PC-3 (cell line): ENCODE measurements around the gene IQCK. TPM values are rescaled to one million over a fixed set of nuclear protein-coding genes. Genes with fewer than 3 reads are reported as not detected.

ENCODE experiments used
- ATAC-seq: fragments of 200-7000 bp; cut with Tn5 transposase; 2 replicates; pipeline ENCODE4 v1.9.1; 2020; ENCODE audit warnings: mild to moderate bottlenecking, moderate library complexity
- BruUV-seq: library from RNA; stranded (reverse); fragments of 400-500 nt; replicated peaks from 2 replicates; lab custom pipeline; 2021; lab: Mats Ljungman, UMichigan
- CTCF ChIA-PET: fragments of 300-600 bp; sonication (Branson Sonifier 250); formaldehyde crosslinking; loops from one replicate; lab custom pipeline; 2022; ENCODE audit warnings: antibody characterized with exemption; lab: Charles Lee
- POLR2A ChIA-PET: fragments of 300-600 bp; sonication (Branson Sonifier 250); formaldehyde crosslinking; loops from one replicate; lab custom pipeline; 2022; ENCODE audit warnings: antibody characterized with exemption; ENCODE audit not compliant: unreplicated experiment; lab: Charles Lee
- DNase-seq: peaks from one replicate; pipeline ENCODE4 v3.0.0-alpha.2; 2015
- H2AFZ ChIP-seq: fragments of 300-600 bp; sonication (generic); 2 replicates; pipeline ENCODE4 v1.6.0; 2016; ENCODE audit warnings: antibody characterized with exemption, low read length
- H3F3A ChIP-seq: fragments of 300-600 bp; sonication (generic); one replicate; pipeline ENCODE4 v1.6.0; 2017; ENCODE audit warnings: antibody characterized with exemption, low read length, control low read depth, mild to moderate bottlenecking; ENCODE audit not compliant: unreplicated experiment
- H3K27ac ChIP-seq: fragments of 300-600 bp; sonication (generic); 2 replicates; pipeline ENCODE4 v1.5.1; 2016; ENCODE audit warnings: mild to moderate bottlenecking, low read length
- H3K27me3 ChIP-seq: fragments of 300-600 bp; sonication (generic); 2 replicates; pipeline ENCODE4 v1.6.1; 2016; ENCODE audit warnings: low read length, mixed read lengths
- H3K36me3 ChIP-seq: fragments of 300-600 bp; sonication (generic); 2 replicates; pipeline ENCODE4 v1.6.1; 2016; ENCODE audit warnings: low read depth, mixed run types, low read length, mixed read lengths
- H3K4me1 ChIP-seq: fragments of 300-600 bp; sonication (generic); 2 replicates; pipeline ENCODE4 v1.5.1; 2016; ENCODE audit warnings: low read length; ENCODE audit not compliant: insufficient read depth
- H3K4me2 ChIP-seq: fragments of 300-600 bp; sonication (generic); 2 replicates; pipeline ENCODE4 v1.6.0; 2016; ENCODE audit warnings: low read length
- H3K4me3 ChIP-seq: fragments of 300-600 bp; sonication (generic); 2 replicates; pipeline ENCODE4 v1.5.1; 2016; ENCODE audit warnings: mild to moderate bottlenecking, low read length, mixed read lengths
- H3K79me2 ChIP-seq: fragments of 300-600 bp; sonication (generic); 2 replicates; pipeline ENCODE4 v1.6.1; 2017; ENCODE audit warnings: low read length, mixed read lengths
- H3K9ac ChIP-seq: fragments of 300-600 bp; sonication (generic); 2 replicates; pipeline ENCODE4 v1.6.0; 2016; ENCODE audit warnings: mild to moderate bottlenecking, low read length
- H3K9me2 ChIP-seq: fragments of 300-600 bp; sonication (generic); replicated peaks from 2 replicates; pipeline ENCODE4 v1.6.1; 2016; ENCODE audit warnings: mixed run types, low read length, mixed read lengths
- H3K9me3 ChIP-seq: fragments of 300-600 bp; sonication (generic); 2 replicates; pipeline ENCODE4 v1.6.1; 2016; ENCODE audit warnings: low read length, mixed read lengths
- H4K20me1 ChIP-seq: fragments of 300-600 bp; sonication (generic); 2 replicates; pipeline ENCODE4 v1.6.1; 2016; ENCODE audit warnings: low read length, mixed read lengths
- EZH2 ChIP-seq: fragments of 300-600 bp; sonication (generic); IDR thresholded peaks from one replicate; pipeline ENCODE4 v1.6.1; 2017; ENCODE audit warnings: antibody characterized with exemption, mild to moderate bottlenecking, low read length; ENCODE audit not compliant: unreplicated experiment
- EZH2phosphoT487 ChIP-seq: fragments of 300-600 bp; sonication (generic); IDR thresholded peaks from 2 replicates; pipeline ENCODE4 v1.6.1; 2018; ENCODE audit warnings: mild to moderate bottlenecking, antibody characterized with exemption, low read length, borderline replicate concordance
- intact Hi-C: fragments of 100-400 bp; cut with micrococcal nuclease; formaldehyde crosslinking; loops from 2 replicates; pipeline ENCODE4 v1.9.0; 2023
- total RNA-seq: library from RNA; depleted of rRNA; stranded (reverse); fragments of >200 nt; gene quantifications from 2 replicates; pipeline ENCODE4 v1.2.3, GENCODE V29; 2014
- TF ChIP-seq, protein P1 (sequence below): fragments of 300-600 bp; sonication (generic); conservative IDR thresholded peaks from 2 replicates; pipeline ENCODE4 v1.5.1; 2017; ENCODE audit warnings: antibody characterized with exemption, low read depth, mild to moderate bottlenecking, low read length

The IQCK gene
- total RNA-seq, 1 experiment from 2014 or later, result 8.9 TPM

DNA sequence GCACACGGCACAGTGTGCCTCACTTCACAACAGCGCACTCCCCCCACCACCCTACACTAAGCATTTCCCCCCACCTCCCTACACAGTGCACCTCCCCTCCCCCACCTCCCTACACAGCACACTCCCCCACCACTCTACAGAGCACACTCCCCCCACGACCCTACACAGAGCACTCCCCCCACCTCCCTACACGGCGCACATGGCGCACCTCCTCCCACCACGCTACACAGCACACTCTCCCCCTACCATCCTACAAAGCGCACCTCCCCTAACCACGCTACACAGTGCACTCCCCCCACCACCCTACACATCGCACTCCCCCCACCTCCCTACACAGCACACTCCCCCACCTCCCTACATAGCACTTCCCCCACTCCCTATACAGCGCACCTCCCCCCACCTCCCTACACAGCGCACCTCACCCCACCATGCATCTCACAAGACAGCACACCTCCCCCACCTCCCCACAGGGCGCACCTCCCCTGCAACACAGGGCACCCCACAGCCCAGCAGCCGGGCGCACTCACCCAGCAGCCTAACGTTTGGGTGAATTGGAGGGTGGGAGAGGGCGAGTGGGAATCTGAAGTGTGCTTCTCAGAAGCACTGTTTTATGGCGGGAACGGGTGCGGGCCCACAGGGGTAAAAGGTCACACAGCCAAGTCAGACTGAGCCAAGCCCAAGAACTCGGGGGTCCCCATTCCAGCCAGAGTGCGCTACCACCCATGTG, 10.3 kb upstream of the IQCK start:
- Histone ChIP-seq H3K9ac (no peak overlapping the region), H3K4me2 (no peak overlapping the region), H3K79me2 (peaks cover 12% of the 10 kb centered on the region; the same call in 1 of the 2 replicates), H3K4me3 (no peak overlapping the region), H3K27me3 (no peaks in the 10 kb centered on the region), H3K4me1 (peaks cover 4% of the 10 kb centered on the region; the same call in 1 of the 2 replicates), H3K9me2 (no peaks in the 10 kb centered on the region), H3K27ac (no peak overlapping the region), H3K9me3 (no peaks in the 10 kb centered on the region), H3K36me3 (peaks cover 20% of the 10 kb centered on the region; the same call in 1 of the 2 replicates), H4K20me1 (no peaks in the 10 kb centered on the region), H2AFZ (no peak overlapping the region), H3F3A (no peaks in the 10 kb centered on the region)
- ATAC-seq, result no peak
- ChIA-PET POLR2A (no interaction called here), CTCF (no interaction called here)
- DNase-seq, result no peak
- no TSS peak for BruUV-seq
- TF ChIP-seq EZH2 (no peak), EZH2phosphoT487 (no peak)
- TF ChIP-seq, protein P1, sequence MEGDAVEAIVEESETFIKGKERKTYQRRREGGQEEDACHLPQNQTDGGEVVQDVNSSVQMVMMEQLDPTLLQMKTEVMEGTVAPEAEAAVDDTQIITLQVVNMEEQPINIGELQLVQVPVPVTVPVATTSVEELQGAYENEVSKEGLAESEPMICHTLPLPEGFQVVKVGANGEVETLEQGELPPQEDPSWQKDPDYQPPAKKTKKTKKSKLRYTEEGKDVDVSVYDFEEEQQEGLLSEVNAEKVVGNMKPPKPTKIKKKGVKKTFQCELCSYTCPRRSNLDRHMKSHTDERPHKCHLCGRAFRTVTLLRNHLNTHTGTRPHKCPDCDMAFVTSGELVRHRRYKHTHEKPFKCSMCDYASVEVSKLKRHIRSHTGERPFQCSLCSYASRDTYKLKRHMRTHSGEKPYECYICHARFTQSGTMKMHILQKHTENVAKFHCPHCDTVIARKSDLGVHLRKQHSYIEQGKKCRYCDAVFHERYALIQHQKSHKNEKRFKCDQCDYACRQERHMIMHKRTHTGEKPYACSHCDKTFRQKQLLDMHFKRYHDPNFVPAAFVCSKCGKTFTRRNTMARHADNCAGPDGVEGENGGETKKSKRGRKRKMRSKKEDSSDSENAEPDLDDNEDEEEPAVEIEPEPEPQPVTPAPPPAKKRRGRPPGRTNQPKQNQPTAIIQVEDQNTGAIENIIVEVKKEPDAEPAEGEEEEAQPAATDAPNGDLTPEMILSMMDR, result no peak
- intact Hi-C loops, result no loop called here

DNA sequence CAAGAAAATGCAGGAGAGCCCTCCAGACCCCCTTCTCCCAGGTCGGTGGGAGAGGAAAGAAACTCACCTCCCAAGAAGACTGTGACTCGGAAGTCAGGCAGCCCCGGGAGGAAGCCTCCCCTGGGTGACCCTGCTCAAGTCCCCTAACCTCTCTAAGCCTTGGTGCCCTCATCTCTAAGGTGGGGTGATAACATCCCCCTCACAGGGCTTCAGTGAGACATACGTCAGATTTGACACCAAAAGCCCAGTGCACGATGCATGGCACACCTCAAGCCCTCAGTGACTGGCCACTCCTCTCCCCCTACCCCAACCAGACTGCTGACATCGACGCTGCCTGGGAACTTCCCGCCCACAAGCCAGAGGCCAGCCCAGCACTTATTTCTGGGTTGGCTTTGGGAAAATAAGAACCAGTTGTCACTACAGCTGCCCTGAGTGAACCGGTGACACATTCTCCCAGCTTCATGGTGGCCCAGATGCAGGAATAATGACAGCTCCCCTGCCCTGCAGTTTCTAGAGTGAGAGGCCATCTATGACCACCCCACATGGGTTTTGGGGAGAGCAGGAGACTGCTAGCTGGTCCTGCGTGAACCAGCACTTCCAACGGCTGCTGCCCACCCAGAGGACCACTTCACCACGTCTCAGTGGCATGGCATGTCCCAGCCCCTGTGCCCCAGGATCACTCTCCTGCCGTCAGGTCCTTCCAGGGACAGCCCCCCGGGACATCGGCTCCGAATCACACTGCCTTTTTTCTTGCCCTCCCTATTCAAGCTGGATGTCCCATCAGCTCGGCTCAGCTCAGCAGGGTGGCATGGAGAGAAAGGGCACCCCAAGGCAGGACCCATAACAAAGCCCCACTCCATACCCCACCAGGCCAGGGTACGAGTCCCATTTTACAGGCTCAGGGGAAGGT, 9.5 kb upstream of the IQCK start:
- no peaks in the 10 kb centered on the region for H3K9me3 ChIP-seq
- no peak overlapping the region for H2AFZ ChIP-seq
- no peaks in the 10 kb centered on the region for H4K20me1 ChIP-seq
- peaks cover 20% of the 10 kb centered on the region for H3K79me2 ChIP-seq
- H3K36me3 ChIP-seq, result peaks cover 20% of the 10 kb centered on the region; the same call in 1 of the 2 replicates
- H3K4me2 ChIP-seq, result no peak overlapping the region
- H3F3A ChIP-seq, result no peaks in the 10 kb centered on the region
- TF ChIP-seq, protein P1, result no peak
- TF ChIP-seq EZH2 (no peak), EZH2phosphoT487 (no peak)
- ChIA-PET POLR2A (no interaction called here), CTCF (no interaction called here)
- H3K9ac ChIP-seq, result no peak overlapping the region
- no peak for DNase-seq
- H3K27ac ChIP-seq, result no peak overlapping the region
- no peaks in the 10 kb centered on the region for H3K27me3 ChIP-seq
- H3K4me3 ChIP-seq, result no peak overlapping the region
- intact Hi-C loops, result no loop called here
- no TSS peak for BruUV-seq
- H3K4me1 ChIP-seq, result peaks cover 4% of the 10 kb centered on the region; the same call in 1 of the 2 replicates
- H3K9me2 ChIP-seq, result no peaks in the 10 kb centered on the region
- ATAC-seq, result no peak
